CD4-positive, alpha-beta T cell (primary cell): ENCODE results near the gene RPS6KA3. TPM values are rescaled to one million over a fixed set of nuclear protein-coding genes. Genes with fewer than 3 reads are reported as not detected.
A peak's percentile ranks its signal among the peaks of the same experiment; 100 is the strongest.

Source experiments
- ATAC-seq: fragments of 200-7000 bp; cut with Tn5 transposase; one replicate; pipeline ENCODE4 v1.10.0; 2022; ENCODE audit warnings: mild to moderate bottlenecking; ENCODE audit not compliant: poor library complexity
- CTCF ChIA-PET: fragments of 350-600 bp; sonication (Branson Sonifier 250); formaldehyde crosslinking; loops from one replicate; lab custom pipeline; 2021; ENCODE audit warnings: antibody characterized with exemption, inconsistent platforms; lab: Charles Lee
- POLR2A ChIA-PET: fragments of 350-600 bp; sonication (Branson Sonifier 250); formaldehyde crosslinking; loops from one replicate; lab custom pipeline; 2021; ENCODE audit warnings: antibody characterized with exemption, inconsistent platforms; lab: Charles Lee
- DNase-seq, 14 experiments: peaks; one replicate each; pipeline ENCODE4 v3.0.0-alpha.2; 2013 to 2020; ENCODE audit warnings: mixed read lengths in 2 of 14
- H3K27ac ChIP-seq, 2 donors: one replicate each; pipeline versions ENCODE4 v1.5.1 to v1.7.0; 2013; ENCODE audit warnings: low read length in 2 of 2, low read depth in 1 of 2, mild to moderate bottlenecking in 1 of 2
- H3K27me3 ChIP-seq, 2 experiments: 1 replicate in 1 of 2; 2 replicates in 1 of 2; pipeline versions ENCODE4 v1.6.1 to v1.7.0; 2013; ENCODE audit warnings: low read length in 2 of 2, control low read depth in 1 of 2, mild to moderate bottlenecking in 1 of 2, moderate library complexity in 1 of 2; ENCODE audit not compliant: insufficient read depth in 2 of 2, control insufficient read depth in 1 of 2
- H3K36me3 ChIP-seq: one replicate; pipeline ENCODE4 v1.6.1; 2013; ENCODE audit warnings: low read length, control low read depth; ENCODE audit not compliant: insufficient read depth
- H3K4me1 ChIP-seq: one replicate; pipeline ENCODE4 v1.6.1; 2013; ENCODE audit warnings: low read length, control low read depth; ENCODE audit not compliant: insufficient read depth
- H3K4me3 ChIP-seq: one replicate; pipeline ENCODE4 v1.5.1; 2013; ENCODE audit warnings: mild to moderate bottlenecking, low read length, moderate library complexity
- H3K9me3 ChIP-seq, 2 experiments: 1 replicate in 1 of 2; 2 replicates in 1 of 2; pipeline versions ENCODE4 v1.6.1 to v1.7.0; 2013; ENCODE audit warnings: low read length in 2 of 2, mild to moderate bottlenecking in 2 of 2, control low read depth in 1 of 2, moderate library complexity in 1 of 2; ENCODE audit not compliant: control insufficient read depth in 1 of 2, insufficient read depth in 1 of 2
- H3K27ac Mint-ChIP-seq: one replicate; pipeline ENCODE4 v1.8.0; 2020; ENCODE audit warnings: mixed read lengths
- H3K27me3 Mint-ChIP-seq: one replicate; pipeline ENCODE4 v1.8.0; 2021; ENCODE audit warnings: mixed read lengths
- H3K36me3 Mint-ChIP-seq: one replicate; pipeline ENCODE4 v1.8.0; 2021; ENCODE audit warnings: low read depth, mixed read lengths
- H3K4me1 Mint-ChIP-seq: one replicate; pipeline ENCODE4 v1.8.0; 2021; ENCODE audit warnings: low read depth, mixed read lengths
- H3K4me3 Mint-ChIP-seq: one replicate; pipeline ENCODE4 v1.8.0; 2020; ENCODE audit warnings: mild to moderate bottlenecking, mixed read lengths
- H3K9me3 Mint-ChIP-seq: one replicate; pipeline ENCODE4 v1.8.0; 2020; ENCODE audit warnings: mixed read lengths
- CTCF ChIP-seq: fragments of 200-600 bp; IDR thresholded peaks from one replicate; pipeline ENCODE4 v1.8.0; 2022; ENCODE audit warnings: antibody characterized with exemption, mild to moderate bottlenecking
- intact Hi-C, 2 experiments: fragments of 100-400 bp; cut with DNase I in 1 of 2; cut with micrococcal nuclease in 1 of 2; formaldehyde crosslinking; loops; one replicate each; pipeline versions ENCODE4 v1.15.1 to v1.9.0; 2023 to 2025; cut with DNase I, micrococcal nuclease
- total RNA-seq, 174 experiments: library from RNA in 2 of 174; stranded (reverse) in 2 of 174; gene quantifications; one replicate each; pipeline ENCODE4 v1.2.3 and lab custom pipeline; 2021 to 2026

RPS6KA3 gene
- total RNA-seq, 2 experiments from 2014 or later, result 39.6 to 39.7 TPM

GRCh38 chrX:20217906-20218305 lies 48.8 kb downstream of the RPS6KA3 start:
- intact Hi-C loops, result no loop called here
- TF ChIP-seq CTCF, result no peak
- DNase-seq (no peak), ATAC-seq (no peak)
- POLR2A ChIA-PET, result no interaction called here
- H3K36me3 ChIP-seq, result peaks cover 6% of the 10 kb centered on the region
- peaks cover 10% of the 10 kb centered on the region for H3K4me1 ChIP-seq
- no peak overlapping the region for H3K4me3 Mint-ChIP-seq
- CTCF ChIA-PET, result no interaction called here
- H3K27me3 Mint-ChIP-seq, result no peaks in the 10 kb centered on the region
- H3K9me3 ChIP-seq, result no peaks in the 10 kb centered on the region
- H3K27ac ChIP-seq, result no peak overlapping the region
- H3K4me3 ChIP-seq, result no peak overlapping the region
- no peaks in the 10 kb centered on the region for H3K9me3 Mint-ChIP-seq
- no peaks in the 10 kb centered on the region for H3K27me3 ChIP-seq
- peaks cover 79% of the 10 kb centered on the region for H3K4me1 Mint-ChIP-seq
- H3K27ac Mint-ChIP-seq, result no peak overlapping the region
- H3K36me3 Mint-ChIP-seq, result peaks cover 7% of the 10 kb centered on the region

GRCh38 chrX:20217271-20217670 lies 49.4 kb downstream of the RPS6KA3 start:
- H3K4me1 Mint-ChIP-seq, result peaks cover 79% of the 10 kb centered on the region
- H3K4me1 ChIP-seq, result peaks cover 14% of the 10 kb centered on the region
- intact Hi-C loops, result no loop called here

GRCh38 chrX:20215565-20215964 lies 51.1 kb downstream of the RPS6KA3 start:
- ATAC-seq (no peak), DNase-seq (no peak)
- H3K4me1 Mint-ChIP-seq, result peaks cover 84% of the 10 kb centered on the region
- intact Hi-C loops, result no loop called here
- Histone ChIP-seq H3K4me1 (peaks cover 17% of the 10 kb centered on the region), H3K27me3 (no peaks in the 10 kb centered on the region), H3K27ac (no peak overlapping the region), H3K36me3 (peaks cover 6% of the 10 kb centered on the region), H3K9me3 (no peaks in the 10 kb centered on the region), H3K4me3 (no peak overlapping the region)
- H3K9me3 Mint-ChIP-seq, result no peaks in the 10 kb centered on the region
- ChIA-PET POLR2A (no interaction called here), CTCF (no interaction called here)
- H3K27ac Mint-ChIP-seq, result no peak overlapping the region
- H3K27me3 Mint-ChIP-seq, result no peaks in the 10 kb centered on the region
- TF ChIP-seq CTCF, result no peak
- H3K36me3 Mint-ChIP-seq, result peaks cover 9% of the 10 kb centered on the region
- H3K4me3 Mint-ChIP-seq, result no peak overlapping the region

More at GRCh38 chrX:20217271-20217670, 49.4 kb downstream of the RPS6KA3 start:
- ChIA-PET CTCF (no interaction called here), POLR2A (no interaction called here)
- Histone ChIP-seq H3K36me3 (peaks cover 6% of the 10 kb centered on the region), H3K9me3 (no peaks in the 10 kb centered on the region), H3K27me3 (no peaks in the 10 kb centered on the region), H3K27ac (no peak overlapping the region), H3K4me3 (no peak overlapping the region)
- DNase-seq (peak in 3 of 14 experiments; percentile 25 to 40 (median 37)), ATAC-seq (no peak)
- peaks cover 7% of the 10 kb centered on the region for H3K36me3 Mint-ChIP-seq
- H3K27me3 Mint-ChIP-seq, result no peaks in the 10 kb centered on the region
- no peak for TF ChIP-seq CTCF
- H3K9me3 Mint-ChIP-seq, result no peaks in the 10 kb centered on the region
- no peak overlapping the region for H3K4me3 Mint-ChIP-seq
- peak overlapping the region; percentile 66 for H3K27ac Mint-ChIP-seq
